Activated CD4-positive, alpha-beta T cell treated with anti-CD3 and anti-CD28 coated beads, Interleukin-10, Interleukin-2, amounts not matched to agents 100 ng/mL and 50 ng/mL, durations not matched to agents 16 hours and 8 hours (primary cell): ENCODE results near the gene CLIC3.

Experiments
- DNase-seq: peaks from one replicate; pipeline ENCODE4 v3.0.0-alpha.2; 2020

CLIC3 gene

GRCh38 chr9:137016436-137016835 lies 20.1 kb upstream of the CLIC3 start:
- no peak for DNase-seq

GRCh38 chr9:137015976-137016375 lies 19.6 kb upstream of the CLIC3 start:
- no peak for DNase-seq

- no peak for DNase-seq
Measured at GRCh38 chr9:137015540-137015930, 19.2 kb upstream of the CLIC3 start.

- DNase-seq: no peak
Measured at GRCh38 chr9:137014776-137015539, 18.6 kb upstream of the CLIC3 start.

- DNase-seq: no peak
Measured at GRCh38 chr9:137014166-137014565, 17.8 kb upstream of the CLIC3 start.

- DNase-seq: no peak
Measured at GRCh38 chr9:137013571-137013940, 17.2 kb upstream of the CLIC3 start.

- DNase-seq: no peak
Measured at GRCh38 chr9:137012694-137013570, 16.6 kb upstream of the CLIC3 start.

- no peak for DNase-seq
Measured at GRCh38 chr9:137011907-137012675, 15.7 kb upstream of the CLIC3 start.

GRCh38 chr9:137011156-137011555 lies 14.8 kb upstream of the CLIC3 start:
- DNase-seq: no peak

- no peak for DNase-seq
Measured at GRCh38 chr9:137009938-137010732, 13.8 kb upstream of the CLIC3 start.

GRCh38 chr9:137009217-137009616 lies 12.8 kb upstream of the CLIC3 start:
- DNase-seq: no peak

GRCh38 chr9:137008312-137008711 lies 11.9 kb upstream of the CLIC3 start:
- no peak for DNase-seq

GRCh38 chr9:137007816-137008270 lies 11.5 kb upstream of the CLIC3 start:
- DNase-seq: no peak

GRCh38 chr9:137007108-137007815 lies 10.9 kb upstream of the CLIC3 start:
- DNase-seq: no peak

- no peak for DNase-seq
Measured at GRCh38 chr9:137006116-137007003, 10.0 kb upstream of the CLIC3 start.

GRCh38 chr9:137004285-137004684 lies 7.9 kb upstream of the CLIC3 start:
- peak; percentile 26 for DNase-seq

- DNase-seq: no peak
Measured at GRCh38 chr9:137002646-137003041, 6.3 kb upstream of the CLIC3 start.

- DNase-seq: no peak
Measured at GRCh38 chr9:137001857-137002645, 5.7 kb upstream of the CLIC3 start.

- peak; percentile 73 for DNase-seq
Measured at GRCh38 chr9:137000177-137000930, 4.0 kb upstream of the CLIC3 start.
